ENCODE measurements around the gene ARID5B.

The ARID5B gene

DNA sequence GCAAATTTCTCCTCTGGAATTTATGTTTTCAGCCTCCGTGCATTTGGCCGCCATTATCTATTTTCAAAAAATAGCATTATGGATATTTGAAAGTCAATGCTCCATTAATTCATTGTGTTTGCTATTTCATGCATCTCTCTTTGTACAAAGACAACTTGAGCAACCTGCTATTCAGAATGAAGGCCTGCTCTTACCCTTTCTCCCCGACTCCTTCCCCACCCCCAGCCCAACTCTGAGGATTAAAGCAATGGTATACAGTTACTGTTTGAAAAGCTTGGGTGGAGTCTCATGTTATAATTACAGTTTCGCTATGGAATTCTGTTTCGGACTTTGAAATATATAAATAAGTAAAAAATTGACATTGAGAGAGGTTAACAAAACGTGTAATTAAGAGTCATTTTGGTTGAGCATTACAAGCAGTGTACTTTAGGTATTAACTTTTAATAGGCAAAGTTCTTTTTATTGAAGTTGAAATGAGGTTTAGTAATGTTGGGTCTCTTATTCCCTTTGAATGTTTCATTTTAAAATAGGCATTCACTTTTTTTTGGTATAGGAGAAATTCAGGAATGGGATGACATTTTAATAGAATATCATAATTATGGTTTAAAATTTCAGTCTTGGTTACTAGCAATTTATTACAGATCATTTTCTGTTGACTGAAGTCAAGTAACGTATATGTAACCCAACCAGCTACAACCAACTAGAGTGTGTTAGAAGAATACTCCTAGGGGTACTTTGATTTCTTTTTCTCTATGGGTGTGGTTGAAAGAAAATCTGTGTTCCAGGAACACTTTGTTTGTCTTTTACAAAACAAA, 93.1 kb downstream of the ARID5B start:
- H3K4me3 ChIP-seq (replicated peaks; ENCODE audit: low read depth, low read length): no peak overlapping the region
- DNase-seq (ENCODE audit: low read depth): no peak
- TF ChIP-seq, protein P1, sequence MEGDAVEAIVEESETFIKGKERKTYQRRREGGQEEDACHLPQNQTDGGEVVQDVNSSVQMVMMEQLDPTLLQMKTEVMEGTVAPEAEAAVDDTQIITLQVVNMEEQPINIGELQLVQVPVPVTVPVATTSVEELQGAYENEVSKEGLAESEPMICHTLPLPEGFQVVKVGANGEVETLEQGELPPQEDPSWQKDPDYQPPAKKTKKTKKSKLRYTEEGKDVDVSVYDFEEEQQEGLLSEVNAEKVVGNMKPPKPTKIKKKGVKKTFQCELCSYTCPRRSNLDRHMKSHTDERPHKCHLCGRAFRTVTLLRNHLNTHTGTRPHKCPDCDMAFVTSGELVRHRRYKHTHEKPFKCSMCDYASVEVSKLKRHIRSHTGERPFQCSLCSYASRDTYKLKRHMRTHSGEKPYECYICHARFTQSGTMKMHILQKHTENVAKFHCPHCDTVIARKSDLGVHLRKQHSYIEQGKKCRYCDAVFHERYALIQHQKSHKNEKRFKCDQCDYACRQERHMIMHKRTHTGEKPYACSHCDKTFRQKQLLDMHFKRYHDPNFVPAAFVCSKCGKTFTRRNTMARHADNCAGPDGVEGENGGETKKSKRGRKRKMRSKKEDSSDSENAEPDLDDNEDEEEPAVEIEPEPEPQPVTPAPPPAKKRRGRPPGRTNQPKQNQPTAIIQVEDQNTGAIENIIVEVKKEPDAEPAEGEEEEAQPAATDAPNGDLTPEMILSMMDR (IDR thresholded peaks at IDR 0.05; ENCODE audit: low read length, missing control alignments): no peak

- no peak overlapping the region for H3K4me3 ChIP-seq (replicated peaks; ENCODE audit: low read depth, low read length)
- TF ChIP-seq, protein P1 (IDR thresholded peaks at IDR 0.05; ENCODE audit: low read length, missing control alignments): no peak
- no peak for DNase-seq (ENCODE audit: low read depth)
Observed at GRCh38 chr10:61995220-61995503, 93.7 kb downstream of the ARID5B start.

DNA sequence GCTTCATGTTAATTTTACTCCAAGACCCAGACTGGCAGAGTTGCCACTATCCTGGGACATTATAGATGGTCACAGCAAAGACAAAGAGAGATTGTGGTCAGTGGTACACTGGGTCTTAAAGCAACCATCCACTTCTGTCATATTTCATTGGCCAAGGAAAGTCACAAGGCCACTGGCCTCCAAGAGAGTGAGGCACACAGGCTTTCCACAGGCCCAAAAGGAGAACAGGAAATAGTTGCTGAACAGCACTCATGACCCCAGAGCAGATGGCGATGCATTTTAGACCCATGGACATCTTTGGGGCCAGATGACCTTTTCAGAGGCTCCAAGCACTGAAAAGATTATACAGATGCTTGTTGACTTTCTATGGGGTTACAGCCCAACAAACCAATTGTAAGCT, 97.4 kb downstream of the ARID5B start:
- TF ChIP-seq, protein P1 (IDR thresholded peaks at IDR 0.05; ENCODE audit: low read length, missing control alignments): no peak
- H3K4me3 ChIP-seq (replicated peaks; ENCODE audit: low read depth, low read length): no peak overlapping the region
- DNase-seq (ENCODE audit: low read depth): no peak

DNA sequence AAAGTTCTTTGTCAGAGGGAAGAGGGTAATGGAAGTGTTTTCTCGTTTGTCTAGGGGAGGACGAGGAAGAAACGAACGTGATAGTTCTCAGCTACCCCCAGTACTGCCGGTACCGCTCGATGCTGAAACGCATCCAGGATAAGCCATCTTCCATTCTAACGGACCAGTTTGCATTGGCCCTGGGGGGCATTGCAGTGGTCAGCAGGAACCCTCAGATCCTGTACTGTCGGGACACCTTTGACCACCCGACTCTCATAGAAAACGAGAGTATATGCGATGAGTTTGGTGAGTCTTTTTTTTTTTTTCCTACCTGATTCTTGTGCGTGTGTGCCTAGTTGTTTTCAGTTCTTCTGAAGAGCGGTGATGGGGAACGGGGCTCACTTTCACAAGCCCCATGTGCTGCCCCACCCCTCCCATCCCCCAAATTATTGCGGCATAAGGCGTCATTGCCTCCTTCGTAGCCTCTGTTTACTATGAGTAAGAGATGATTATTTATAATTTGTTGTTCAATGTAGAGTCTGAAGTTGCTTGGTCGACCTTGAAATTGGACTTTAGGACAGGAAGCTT, 98.6 kb downstream of the ARID5B start:
- TF ChIP-seq, protein P1 (IDR thresholded peaks at IDR 0.05; ENCODE audit: low read length, missing control alignments): no peak
- DNase-seq (ENCODE audit: low read depth): no peak
- H3K4me3 ChIP-seq (replicated peaks; ENCODE audit: low read depth, low read length): no peak overlapping the region

DNA sequence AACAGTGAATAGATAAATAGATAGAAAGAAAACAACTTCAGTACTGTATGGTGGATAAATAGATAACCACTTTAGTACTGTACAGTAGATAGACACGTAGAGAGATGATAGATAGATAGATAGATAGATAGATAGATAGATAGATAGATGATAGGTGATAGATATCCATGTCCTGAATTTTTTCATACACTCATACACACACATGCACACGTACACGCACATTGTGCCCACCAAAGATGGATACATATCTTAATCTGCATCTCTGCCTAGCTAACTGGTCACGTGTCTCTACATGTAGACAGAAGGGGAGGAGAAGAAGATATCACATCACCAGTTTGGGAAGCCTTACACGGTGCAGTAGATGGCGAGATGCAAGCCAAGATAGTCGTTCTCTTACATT, 99.2 kb downstream of the ARID5B start:
- DNase-seq (ENCODE audit: low read depth): no peak
- no peak overlapping the region for H3K4me3 ChIP-seq (replicated peaks; ENCODE audit: low read depth, low read length)
- TF ChIP-seq, protein P1 (IDR thresholded peaks at IDR 0.05; ENCODE audit: low read length, missing control alignments): no peak

DNA sequence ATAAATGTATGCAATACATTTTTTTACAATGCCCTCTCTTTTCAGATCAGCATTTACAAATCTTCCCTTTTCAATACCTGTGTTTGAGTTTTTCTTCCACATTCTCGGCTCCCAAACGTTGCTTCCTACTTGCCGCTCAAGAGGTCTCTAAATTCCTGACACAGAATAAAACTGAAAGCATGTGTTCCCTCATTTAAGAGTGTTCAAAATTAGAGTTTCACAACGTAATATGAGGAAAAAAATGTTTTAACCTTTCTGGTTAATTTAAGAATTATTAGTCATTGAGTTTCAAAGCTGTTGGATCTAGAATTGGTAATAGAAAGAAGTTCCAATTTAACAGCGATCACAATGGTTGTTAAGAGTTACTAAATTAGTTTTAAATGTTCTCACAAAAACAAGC, 100.4 kb downstream of the ARID5B start:
- DNase-seq (ENCODE audit: low read depth): no peak
- no peak overlapping the region for H3K4me3 ChIP-seq (replicated peaks; ENCODE audit: low read depth, low read length)
- TF ChIP-seq, protein P1 (IDR thresholded peaks at IDR 0.05; ENCODE audit: low read length, missing control alignments): no peak

GRCh38 chr10:62002753-62003152, 101.3 kb downstream of the ARID5B start:
- TF ChIP-seq, protein P1 (IDR thresholded peaks at IDR 0.05; ENCODE audit: low read length, missing control alignments): no peak
- no peak for DNase-seq (ENCODE audit: low read depth)
- no peak overlapping the region for H3K4me3 ChIP-seq (replicated peaks; ENCODE audit: low read depth, low read length)
